Pancreas (tissue), 10 donors: ENCODE measurements around the gene RNF31. TPM values are rescaled to one million over a fixed set of nuclear protein-coding genes. Genes with fewer than 3 reads are reported as not detected.

Experiments used
- ATAC-seq, 4 donors: fragments of 200-7000 bp; cut with Tn5 transposase; one replicate each; pipeline versions ENCODE4 v1.8.0 to v1.9.1; 2020; ENCODE audit warnings: mild to moderate bottlenecking in 4 of 4, moderate library complexity in 4 of 4
- DNase-seq, 6 donors: peaks; one replicate each; pipeline ENCODE4 v3.0.0-alpha.2; 2020
- FAIRE-seq: peaks from 2 replicates; lab custom pipeline; 2012; peaks lifted over from hg19 to GRCh38; lab: Jason Lieb, UNC
- H3K27ac ChIP-seq, 4 donors: fragments of 200-600 bp; sonication (generic); 1 replicate in 3 of 4; 2 replicates in 1 of 4; pipeline versions ENCODE4 v1.5.0 to v1.8.0; 2020
- H3K27me3 ChIP-seq, 4 donors: fragments of 200-600 bp; one replicate each; pipeline ENCODE4 v1.8.0; 2021
- H3K36me3 ChIP-seq, 3 donors: fragments of 200-600 bp; sonication (generic) in 1 of 3; one replicate each; pipeline versions ENCODE4 v1.5.0 to v1.8.0; 2020 to 2021
- H3K4me1 ChIP-seq, 3 donors: fragments of 200-600 bp; one replicate each; pipeline ENCODE4 v1.8.0; 2021
- H3K4me3 ChIP-seq, 4 donors: fragments of 200-600 bp; sonication (generic) in 2 of 4; one replicate each; pipeline versions ENCODE4 v1.5.0 to v1.8.0; 2020 to 2021
- H3K9me3 ChIP-seq, 4 donors: fragments of 200-600 bp; one replicate each; pipeline ENCODE4 v1.8.0; 2021
- WGBS, 2 donors: extraction: QIAGEN DNeasy Blood & Tissue Kit; methylation state at CpG; one replicate each; pipeline ENCODE4 v1.1.7; 2013; 5-methylcytosine and 5-hydroxymethylcytosine counted together
- intact Hi-C, 3 donors: fragments of 100-400 bp; cut with DNase I; formaldehyde crosslinking; loops; one replicate each; pipeline versions ENCODE4 v1.11.1 to v1.14.2; 2022
- polyA plus RNA-seq, 2 donors: library from polyadenylated mRNA; stranded (reverse); fragments of 200-250 nt; gene quantifications; one replicate each; pipeline ENCODE4 v1.2.3, GENCODE V29; 2013
- total RNA-seq, 6 donors: library from RNA; stranded (reverse); fragmentation: NEBNext Ultra II Directional in 4 of 6; extraction: Animal tissue kit (Norgen Biotek cat#: 25700) in 4 of 6; gene quantifications; one replicate each; pipeline versions ENCODE4 v1.2.1 to v1.2.4, GENCODE V29; 2021 to 2023
- TF ChIP-seq, protein P1 (sequence below), 4 donors: fragments of 200-600 bp; sonication (generic) in 3 of 4; IDR thresholded peaks; one replicate each; pipeline versions ENCODE4 v1.5.0 to v1.8.0; 2021; ENCODE audit warnings: antibody characterized with exemption in 4 of 4
- donor health status: healthy with polysubstance abuse.
- donor health status: DM: no; HTN: no; CAD: no; lungs with moderate emphysema.
- donor health status: DM: no; HTN: no; CAD: no.
- donor health status: control.
- donor health status: control.
- donor health status: Bipolar disorder and iron deficiency.
- donor health status: DM: yes; HTN: yes; CAD: no.
- donor health status: DM: no; HTN: no; CAD: no.
- donor health status: DM: no; HTN: no; CAD: no.
- donor health status: DM: yes; HTN: yes; CAD: no.

The RNF31 gene
- total and polyA plus RNA-seq, 8 donors, result 25.8 to 169 (median 40.4) TPM

DNA sequence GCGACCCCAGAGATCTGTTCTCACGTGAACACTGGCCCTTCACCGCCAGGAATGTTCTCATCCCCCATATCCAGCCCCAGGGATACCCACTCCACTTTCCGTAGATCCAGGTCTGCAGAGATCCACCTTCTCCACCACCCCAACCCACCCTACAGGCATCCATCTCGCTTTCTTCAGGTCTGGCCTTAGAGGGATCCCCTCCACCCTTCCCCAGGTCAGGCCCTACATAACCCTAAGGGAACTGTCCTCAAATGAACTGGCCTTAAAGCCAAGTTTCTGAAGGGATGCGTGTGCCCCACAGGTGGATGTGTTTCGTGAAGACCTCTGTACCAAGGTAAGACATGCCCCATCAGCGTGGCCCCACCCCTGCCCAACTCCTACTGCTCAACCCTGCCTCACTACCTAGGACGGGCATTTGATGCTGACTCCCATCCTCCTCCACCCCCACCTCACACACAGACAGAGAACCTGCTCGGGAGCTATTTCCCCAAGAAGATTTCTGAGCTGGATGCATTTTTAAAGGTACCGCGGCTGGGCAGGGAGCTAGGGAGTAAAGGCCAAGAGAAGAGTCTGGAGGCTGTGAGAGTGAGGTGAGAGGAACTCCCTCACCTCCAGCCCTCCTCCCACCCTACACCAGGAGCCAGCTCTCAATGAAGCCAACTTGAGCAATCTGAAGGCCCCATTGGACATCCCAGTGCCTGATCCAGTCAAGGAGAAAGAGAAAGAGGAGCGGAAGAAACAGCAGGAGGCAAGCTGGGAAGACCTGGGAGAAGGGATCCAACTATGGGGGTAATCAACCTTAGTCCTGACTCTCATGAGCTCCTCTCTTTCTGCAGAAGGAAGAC lies 10.4 kb upstream of the RNF31 start:
- DNase-seq (no peak), FAIRE-seq (no peak), ATAC-seq (no peak)
- Histone ChIP-seq H3K36me3 (peaks cover 0 to 20% (median 7%) of the 10 kb centered on the region in 3 donors), H3K4me1 (peaks cover 14 to 31% (median 22%) of the 10 kb centered on the region in 3 donors), H3K27me3 (no peaks in the 10 kb centered on the region), H3K4me3 (peak overlapping the region; percentile 90 to 96 (median 93)), H3K9me3 (no peaks in the 10 kb centered on the region), H3K27ac (peak overlapping the region; percentile 70 to 95 (median 82))
- 13 to 21% methylated on average over 13 of the region's 13 CpGs for WGBS, 2 donors
- TF ChIP-seq, protein P1, sequence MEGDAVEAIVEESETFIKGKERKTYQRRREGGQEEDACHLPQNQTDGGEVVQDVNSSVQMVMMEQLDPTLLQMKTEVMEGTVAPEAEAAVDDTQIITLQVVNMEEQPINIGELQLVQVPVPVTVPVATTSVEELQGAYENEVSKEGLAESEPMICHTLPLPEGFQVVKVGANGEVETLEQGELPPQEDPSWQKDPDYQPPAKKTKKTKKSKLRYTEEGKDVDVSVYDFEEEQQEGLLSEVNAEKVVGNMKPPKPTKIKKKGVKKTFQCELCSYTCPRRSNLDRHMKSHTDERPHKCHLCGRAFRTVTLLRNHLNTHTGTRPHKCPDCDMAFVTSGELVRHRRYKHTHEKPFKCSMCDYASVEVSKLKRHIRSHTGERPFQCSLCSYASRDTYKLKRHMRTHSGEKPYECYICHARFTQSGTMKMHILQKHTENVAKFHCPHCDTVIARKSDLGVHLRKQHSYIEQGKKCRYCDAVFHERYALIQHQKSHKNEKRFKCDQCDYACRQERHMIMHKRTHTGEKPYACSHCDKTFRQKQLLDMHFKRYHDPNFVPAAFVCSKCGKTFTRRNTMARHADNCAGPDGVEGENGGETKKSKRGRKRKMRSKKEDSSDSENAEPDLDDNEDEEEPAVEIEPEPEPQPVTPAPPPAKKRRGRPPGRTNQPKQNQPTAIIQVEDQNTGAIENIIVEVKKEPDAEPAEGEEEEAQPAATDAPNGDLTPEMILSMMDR (IDR thresholded peaks at IDR 0.05), result no peak
- intact Hi-C loops, result no loop called here

DNA sequence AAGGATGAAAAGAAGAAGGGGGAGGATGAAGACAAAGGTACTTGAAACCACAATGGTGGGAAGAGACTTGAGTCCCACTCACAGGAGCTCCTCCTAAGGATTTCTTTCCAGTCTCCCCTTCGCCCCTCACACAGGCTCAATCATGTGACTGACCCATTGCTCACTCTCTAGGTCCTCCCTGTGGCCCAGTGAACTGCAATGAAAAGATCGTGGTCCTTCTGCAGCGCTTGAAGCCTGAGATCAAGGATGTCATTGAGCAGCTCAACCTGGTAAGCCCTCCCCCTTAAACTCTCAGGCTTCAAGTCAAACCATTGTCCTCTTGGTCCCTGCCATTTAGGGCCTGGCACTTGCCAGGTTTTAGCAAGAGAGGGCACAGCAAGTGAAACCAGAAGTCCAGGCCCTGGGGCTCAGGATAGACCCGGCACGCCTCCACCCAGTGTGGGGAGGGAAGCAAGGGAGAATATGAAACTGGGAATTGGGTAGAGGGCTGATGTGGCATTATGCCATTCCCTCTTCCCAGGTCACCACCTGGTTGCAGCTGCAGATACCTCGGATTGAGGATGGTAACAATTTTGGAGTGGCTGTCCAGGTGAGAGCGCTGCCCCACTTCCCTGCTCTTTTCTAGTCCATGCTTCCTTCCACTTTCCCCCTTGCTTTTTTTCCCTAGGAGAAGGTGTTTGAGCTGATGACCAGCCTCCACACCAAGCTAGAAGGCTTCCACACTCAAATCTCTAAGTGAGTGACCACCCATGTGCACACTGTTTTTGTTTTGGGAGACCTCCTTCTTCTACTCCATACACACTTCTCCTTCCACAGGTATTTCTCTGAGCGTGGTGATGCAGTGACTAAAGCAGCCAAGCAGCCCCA lies 9.5 kb upstream of the RNF31 start:
- Histone ChIP-seq H3K36me3 (peaks cover 0 to 20% (median 7%) of the 10 kb centered on the region in 3 donors), H3K4me3 (no peak overlapping the region), H3K27ac (no peak overlapping the region), H3K4me1 (peaks cover 7 to 24% (median 23%) of the 10 kb centered on the region in 3 donors), H3K27me3 (no peaks in the 10 kb centered on the region), H3K9me3 (no peaks in the 10 kb centered on the region)
- peak in 1 of 6 donors; percentile 32 for DNase-seq
- WGBS, 2 donors, result 84 to 91% methylated on average over 8 of the region's 8 CpGs
- no peak for ATAC-seq
- intact Hi-C loops, result no loop called here
- no peak for FAIRE-seq
- TF ChIP-seq, protein P1 (IDR thresholded peaks at IDR 0.05), result no peak

DNA sequence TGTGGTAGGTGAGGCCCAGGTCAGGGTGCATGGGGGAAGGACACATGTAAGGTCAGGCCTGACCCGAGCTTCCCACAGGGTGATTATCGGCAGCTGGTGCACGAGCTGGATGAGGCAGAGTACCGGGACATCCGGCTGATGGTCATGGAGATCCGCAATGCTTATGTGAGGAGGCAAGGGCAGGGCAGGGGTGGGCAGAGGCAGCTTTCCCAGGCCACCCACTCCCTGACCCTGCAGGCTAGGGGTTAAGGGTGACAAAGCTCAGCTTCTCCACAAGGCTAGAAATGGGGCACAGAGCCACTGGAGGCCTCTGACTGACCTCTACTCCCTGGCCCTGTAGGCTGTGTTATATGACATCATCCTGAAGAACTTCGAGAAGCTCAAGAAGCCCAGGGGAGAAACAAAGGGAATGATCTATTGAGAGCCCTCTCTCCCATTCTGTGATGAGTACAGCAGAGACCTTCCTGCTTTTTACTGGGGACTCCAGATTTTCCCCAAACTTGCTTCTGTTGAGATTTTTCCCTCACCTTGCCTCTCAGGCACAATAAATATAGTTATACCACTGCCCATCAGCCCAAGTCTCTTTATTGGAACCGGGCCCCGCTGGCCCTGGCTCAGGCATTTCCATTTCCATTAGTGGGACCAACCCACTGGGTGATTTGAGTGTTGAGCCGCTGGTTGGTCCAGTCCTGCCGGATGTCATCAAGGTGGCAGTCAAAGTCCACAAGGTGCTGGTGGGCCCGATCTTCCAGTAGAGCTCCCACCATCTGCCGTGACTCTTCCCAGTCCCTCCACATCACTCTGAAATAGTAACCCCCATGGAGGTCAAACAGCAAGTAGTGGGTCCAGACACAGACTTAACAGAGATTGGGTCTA lies 8.7 kb upstream of the RNF31 start:
- no peaks in the 10 kb centered on the region for H3K27me3 ChIP-seq
- DNase-seq, result peak in 1 of 6 donors; percentile 49
- WGBS, 2 donors, result 67 to 69% methylated on average over 13 of the region's 13 CpGs
- TF ChIP-seq, protein P1 (IDR thresholded peaks at IDR 0.05), result no peak
- intact Hi-C loops, result no loop called here
- H3K9me3 ChIP-seq, result no peaks in the 10 kb centered on the region
- no peak for ATAC-seq
- H3K27ac ChIP-seq, result no peak overlapping the region
- FAIRE-seq, result no peak
- H3K36me3 ChIP-seq, result peaks cover 0 to 20% (median 7%) of the 10 kb centered on the region in 3 donors
- no peak overlapping the region for H3K4me3 ChIP-seq
- peaks cover 7 to 24% (median 23%) of the 10 kb centered on the region in 3 donors for H3K4me1 ChIP-seq

DNA sequence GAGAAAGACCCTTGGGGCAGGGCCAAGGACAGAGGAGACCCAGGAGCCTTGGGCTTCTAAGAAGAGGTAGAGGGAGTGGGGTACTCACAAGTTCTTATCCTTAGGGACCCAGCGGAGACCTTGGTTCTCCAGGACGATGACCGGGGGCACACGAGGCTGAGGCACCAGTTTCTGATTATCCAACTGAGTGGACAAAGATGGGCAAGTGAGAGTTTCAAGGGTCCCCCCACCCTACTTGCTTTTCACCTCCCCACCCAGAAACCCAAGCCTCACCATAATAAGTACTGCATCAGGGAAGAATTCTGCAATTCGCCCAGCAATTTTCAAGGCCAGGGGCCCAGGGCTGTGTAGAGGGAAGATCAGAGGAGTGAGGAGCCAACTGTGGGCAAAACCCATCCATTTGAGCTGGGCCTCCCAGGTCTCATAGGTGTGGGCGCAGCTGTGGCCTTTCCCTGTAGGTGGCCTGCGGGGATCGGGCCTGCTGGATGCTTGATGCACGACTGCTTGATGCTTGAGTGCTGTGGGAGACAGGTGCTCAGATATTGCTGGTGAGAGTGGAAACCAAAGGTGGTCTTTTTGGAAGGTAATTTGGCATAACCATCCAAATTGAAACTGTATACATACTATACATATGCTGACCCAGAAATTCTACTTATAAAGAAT lies 7.9 kb upstream of the RNF31 start:
- WGBS, 2 donors, result 55 to 60% methylated on average over 9 of the region's 9 CpGs
- FAIRE-seq, result no peak
- peak overlapping the region in 2 of 4 donors; percentile 1 to 63 for H3K4me3 ChIP-seq

More for the DNA sequence above, 7.9 kb upstream of the RNF31 start:
- peaks cover 0 to 20% (median 7%) of the 10 kb centered on the region in 3 donors for H3K36me3 ChIP-seq
- H3K27me3 ChIP-seq, result no peaks in the 10 kb centered on the region
- TF ChIP-seq, protein P1 (IDR thresholded peaks at IDR 0.05), result no peak
- intact Hi-C loops, result no loop called here
- DNase-seq, result peak in 1 of 6 donors; percentile 55
- no peak for ATAC-seq
- H3K4me1 ChIP-seq, result peaks cover 7 to 24% (median 24%) of the 10 kb centered on the region in 3 donors
- no peaks in the 10 kb centered on the region for H3K9me3 ChIP-seq
- H3K27ac ChIP-seq, result peak overlapping the region in 1 of 4 donors; percentile 86
